WERI-Rb-1 (cell line): Measurements from ENCODE around the gene IL6R.

Source experiments
- DNase-seq: peaks from one replicate; pipeline ENCODE4 v3.0.0-alpha.2; 2020
- H3K27ac ChIP-seq: fragments of 250-450 bp; sonication (Bioruptor Pico); 2 replicates; pipeline ENCODE4 v1.5.1; 2020; ENCODE audit warnings: mild to moderate bottlenecking, moderate library complexity
- H3K27me3 ChIP-seq: fragments of 250-450 bp; sonication (Bioruptor Pico); 2 replicates; pipeline ENCODE4 v1.5.1; 2021; ENCODE audit warnings: mild to moderate bottlenecking, low read depth, moderate library complexity; ENCODE audit not compliant: insufficient read depth, severe bottlenecking
- H3K36me3 ChIP-seq: fragments of 250-450 bp; sonication (Bioruptor Pico); 2 replicates; pipeline ENCODE4 v1.5.1; 2020; ENCODE audit warnings: mild to moderate bottlenecking, moderate library complexity
- H3K4me3 ChIP-seq: 2 replicates; pipeline ENCODE4 v1.5.1; 2011; ENCODE audit warnings: low read depth, mild to moderate bottlenecking, control low read depth, low read length
- H3K9me3 ChIP-seq: fragments of 250-450 bp; sonication (Bioruptor Pico); 2 replicates; pipeline ENCODE4 v1.5.1; 2021; ENCODE audit warnings: mild to moderate bottlenecking, moderate library complexity; ENCODE audit not compliant: severe bottlenecking
- CTCF ChIP-seq: IDR thresholded peaks from 2 replicates; pipeline ENCODE4 v1.5.1; 2011; ENCODE audit warnings: low read depth, mild to moderate bottlenecking, control low read depth, inconsistent platforms, low read length

IL6R gene

GRCh38 chr1:154474802-154475201 lies 69.7 kb downstream of the IL6R start:
- no peak overlapping the region for H3K27ac ChIP-seq
- no peak for TF ChIP-seq CTCF
- no peak overlapping the region for H3K4me3 ChIP-seq
- H3K36me3 ChIP-seq = no peaks in the 10 kb centered on the region
- no peak for DNase-seq
- H3K27me3 ChIP-seq = peaks cover 97% of the 10 kb centered on the region
- H3K9me3 ChIP-seq = no peaks in the 10 kb centered on the region

DNA sequence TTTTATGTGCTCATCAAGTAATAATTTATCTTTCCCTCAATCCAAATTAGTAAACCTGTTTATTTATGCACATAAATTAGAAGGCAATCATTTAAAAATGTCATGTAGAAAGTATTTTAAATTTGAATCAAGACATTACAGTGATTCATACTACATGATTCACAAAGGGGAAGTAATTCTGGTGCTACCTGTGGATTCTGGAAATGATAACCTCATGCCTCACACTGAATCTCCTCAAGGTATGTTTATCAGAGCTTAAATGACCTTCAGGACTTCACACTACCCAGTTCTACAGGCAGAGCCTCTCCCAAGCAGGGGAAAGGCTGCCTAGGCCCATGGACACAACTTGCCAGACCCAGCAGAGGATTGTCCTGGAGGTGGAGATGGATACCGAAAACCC lies 71.6 kb downstream of the IL6R start:
- Histone ChIP-seq H3K27ac (no peak overlapping the region), H3K9me3 (no peaks in the 10 kb centered on the region), H3K36me3 (no peaks in the 10 kb centered on the region), H3K27me3 (peaks cover 77% of the 10 kb centered on the region), H3K4me3 (no peak overlapping the region)
- no peak for DNase-seq
- no peak for TF ChIP-seq CTCF

DNA sequence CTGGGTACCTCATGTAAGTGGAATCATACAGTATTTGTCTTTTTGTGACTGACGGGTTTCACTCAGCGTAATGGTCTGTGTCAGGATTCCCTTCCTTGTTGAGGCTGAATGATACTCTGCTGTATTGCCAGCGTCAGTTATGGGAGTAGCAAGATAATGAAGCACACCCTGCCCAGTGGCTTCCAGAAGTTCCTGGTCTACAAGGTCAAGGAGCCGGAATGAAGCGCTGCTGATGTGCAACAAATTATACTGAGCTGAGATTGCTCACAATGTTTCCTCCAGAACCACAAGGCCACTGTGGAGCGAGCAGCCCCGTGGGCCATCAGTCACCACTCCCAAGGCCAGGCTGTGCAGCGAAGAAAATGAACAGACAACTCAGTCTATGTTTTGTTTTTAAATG lies 72.9 kb downstream of the IL6R start:
- Histone ChIP-seq H3K27ac (no peak overlapping the region), H3K4me3 (no peak overlapping the region), H3K36me3 (no peaks in the 10 kb centered on the region), H3K9me3 (no peaks in the 10 kb centered on the region), H3K27me3 (peaks cover 74% of the 10 kb centered on the region)
- no peak for DNase-seq
- TF ChIP-seq CTCF = no peak

- no peaks in the 10 kb centered on the region for H3K36me3 ChIP-seq
- no peaks in the 10 kb centered on the region for H3K9me3 ChIP-seq
- no peak overlapping the region for H3K4me3 ChIP-seq
- no peak for DNase-seq
- peaks cover 74% of the 10 kb centered on the region for H3K27me3 ChIP-seq
- no peak overlapping the region for H3K27ac ChIP-seq
- TF ChIP-seq CTCF = no peak
Measured at GRCh38 chr1:154478639-154479038, 73.5 kb downstream of the IL6R start.

GRCh38 chr1:154479764-154480421 lies 74.8 kb downstream of the IL6R start:
- Histone ChIP-seq H3K36me3 (no peaks in the 10 kb centered on the region), H3K27me3 (peaks cover 72% of the 10 kb centered on the region), H3K27ac (no peak overlapping the region), H3K4me3 (no peak overlapping the region), H3K9me3 (no peaks in the 10 kb centered on the region)
- peak; percentile 86 for DNase-seq
- peak; percentile 98 for TF ChIP-seq CTCF

DNA sequence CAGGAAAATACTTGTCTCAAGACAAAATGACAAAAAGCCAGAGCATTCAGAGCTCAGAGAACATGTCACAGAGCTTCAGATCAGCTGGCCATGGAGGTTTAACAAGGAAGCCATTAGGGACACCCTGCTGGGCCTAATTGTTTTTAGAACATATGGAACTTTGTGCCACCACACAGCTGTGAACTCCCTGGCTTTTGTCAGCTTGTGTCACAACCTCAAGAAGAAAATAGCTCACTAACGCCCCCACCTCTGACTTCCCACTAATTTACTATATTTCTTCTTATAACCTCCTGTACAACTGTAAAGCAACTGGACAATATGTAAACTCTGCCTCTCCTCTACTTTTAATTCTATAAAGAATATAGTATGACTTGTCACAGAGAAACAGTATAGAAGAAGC lies 75.9 kb downstream of the IL6R start:
- Histone ChIP-seq H3K9me3 (no peaks in the 10 kb centered on the region), H3K27ac (no peak overlapping the region), H3K4me3 (no peak overlapping the region), H3K36me3 (no peaks in the 10 kb centered on the region), H3K27me3 (peaks cover 72% of the 10 kb centered on the region)
- no peak for TF ChIP-seq CTCF
- DNase-seq = peak; percentile 49
